Subcutaneous adipose tissue (tissue), 4 donors: ENCODE data around the gene CPE. TPM values are rescaled to one million over a fixed set of nuclear protein-coding genes. Genes with fewer than 3 reads are reported as not detected.

ENCODE experiments used
- CTCF ChIP-seq: fragments of 450-650 bp; IDR thresholded peaks from one replicate; pipeline ENCODE4 v1.5.1; 2016; ENCODE audit warnings: low read depth, mild to moderate bottlenecking, control low read depth, antibody characterized with exemption, moderate library complexity
- small RNA-seq: library from RNA; depleted of rRNA; stranded (forward); fragments of <200 nt; gene quantifications from one replicate; pipeline ENCODE3, GENCODE V24; 2016
- total RNA-seq, 4 donors: library from RNA; depleted of rRNA; stranded (reverse); fragments of >200 nt; gene quantifications; one replicate each; pipeline ENCODE4 v1.1.0, GENCODE V29; 2016

CPE gene
- total RNA-seq, 4 donors from 2014 or later = 81.0 to 122 (median 99.6) TPM

- no peak for TF ChIP-seq CTCF
Measured at GRCh38 chr4:165539801-165540200, 161.0 kb downstream of the CPE start.

DNA sequence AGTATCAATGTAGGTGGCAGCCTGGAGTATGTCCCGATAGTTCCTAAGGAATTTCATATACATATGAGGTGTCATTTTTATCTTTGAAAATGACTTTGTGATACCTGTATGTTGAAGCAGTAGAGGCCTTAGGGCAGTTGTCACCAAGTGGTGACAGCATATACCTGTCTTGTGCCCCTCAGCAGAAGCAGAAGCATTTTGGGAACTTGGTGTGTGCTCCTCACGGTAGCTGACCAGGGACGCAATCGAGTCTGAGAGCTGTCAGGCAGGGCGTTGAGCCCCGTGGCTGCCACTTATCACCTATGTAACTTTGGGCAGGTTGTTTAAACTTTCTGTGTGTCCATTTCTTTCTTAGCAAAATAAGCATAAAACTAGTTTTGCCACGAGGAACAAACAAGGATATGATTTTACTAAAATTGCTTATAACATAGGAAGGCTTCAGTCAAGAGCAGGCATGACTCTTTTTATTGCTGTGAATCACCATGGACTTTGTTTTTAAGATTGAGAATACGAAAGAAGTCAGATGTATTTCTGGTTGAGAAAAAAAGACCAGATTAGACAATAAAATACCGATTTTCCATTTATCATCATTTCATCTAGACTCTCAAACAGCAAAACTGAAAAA lies 161.5 kb downstream of the CPE start:
- TF ChIP-seq CTCF = no peak

DNA sequence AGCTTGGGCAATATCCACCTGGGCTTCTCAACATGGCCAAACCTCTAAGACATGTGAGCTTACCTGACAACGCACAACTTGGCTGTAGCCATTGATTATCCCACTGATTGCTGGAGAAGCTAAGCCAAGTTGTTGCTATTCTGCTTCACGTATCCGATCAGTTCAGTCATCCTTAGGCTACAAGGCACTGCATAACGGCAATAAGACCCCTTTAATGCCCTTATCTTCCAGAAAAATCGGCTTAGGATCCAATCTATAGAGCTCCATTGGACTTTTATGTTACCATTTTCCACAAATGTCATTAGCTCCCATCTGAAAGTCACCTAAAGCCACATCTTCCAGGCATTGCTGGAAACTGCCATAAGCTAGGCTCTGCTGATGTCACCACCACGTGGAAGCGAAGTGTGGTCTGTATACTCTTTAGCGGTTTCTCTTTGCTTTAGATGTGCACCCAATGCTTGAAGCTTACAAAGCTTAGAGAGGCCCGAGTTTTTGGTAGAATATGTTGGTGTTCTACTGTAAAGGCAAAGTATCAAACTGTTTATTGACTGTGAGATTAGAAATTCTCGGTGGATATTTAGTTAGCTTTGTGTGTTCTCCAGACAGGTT lies 163.1 kb downstream of the CPE start:
- no peak for TF ChIP-seq CTCF

- TF ChIP-seq CTCF = no peak
Measured at GRCh38 chr4:165542476-165542875, 163.7 kb downstream of the CPE start.

Small RNAs within 50 kb of the gene (small RNA-seq; reads per million reads assigned to genes)
- gene MIR578 = not detected
- gene SCGB1D5P = not detected

Other genes starting within 250 kb of the CPE start
- gene KLHL2, start 171.4 kb upstream of the CPE start, total RNA-seq = 10 to 100 TPM; 16.8 to 26.7 (median 21.2) TPM
- 10 to 100 TPM; 11.9 to 68.8 (median 22.0) TPM for gene MSMO1, start 51.3 kb upstream of the CPE start, total RNA-seq